HG02943 (cell line): ENCODE results near the gene ZNF692.
"Not testable (repeated sequence)": the region's sequence is repeated elsewhere in the genome, so short reads cannot be mapped to it uniquely, and the experiment has no call there.

Experiments
- ATAC-seq: cut with Tn5 transposase; IDR thresholded peaks from one replicate; pipeline ENCODE4 v1.9.1; 2021; ENCODE audit warnings: mild to moderate bottlenecking, low read depth, moderate library complexity; ENCODE audit not compliant: unreplicated experiment

The ZNF692 gene

DNA sequence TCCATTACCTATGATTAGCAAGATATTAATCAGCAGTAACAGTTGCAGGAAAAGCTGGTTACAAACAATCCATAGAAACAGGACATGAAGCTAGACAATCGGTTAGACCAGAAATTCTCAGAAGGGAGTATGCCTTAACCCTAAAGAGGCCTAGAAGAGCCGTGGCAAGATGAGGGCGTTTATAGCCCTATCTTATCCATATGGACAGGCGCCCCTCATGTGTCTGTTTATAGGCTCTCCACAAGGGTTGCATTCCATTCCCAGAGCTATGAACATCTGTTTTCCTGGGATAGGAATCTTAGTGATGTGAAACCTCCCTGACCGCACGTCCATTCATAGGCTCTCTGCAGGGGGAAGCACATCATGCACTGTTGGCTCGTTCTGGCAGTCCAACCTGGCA, 23.5 kb upstream of the ZNF692 start:
- not testable (repeated sequence) for ATAC-seq

DNA sequence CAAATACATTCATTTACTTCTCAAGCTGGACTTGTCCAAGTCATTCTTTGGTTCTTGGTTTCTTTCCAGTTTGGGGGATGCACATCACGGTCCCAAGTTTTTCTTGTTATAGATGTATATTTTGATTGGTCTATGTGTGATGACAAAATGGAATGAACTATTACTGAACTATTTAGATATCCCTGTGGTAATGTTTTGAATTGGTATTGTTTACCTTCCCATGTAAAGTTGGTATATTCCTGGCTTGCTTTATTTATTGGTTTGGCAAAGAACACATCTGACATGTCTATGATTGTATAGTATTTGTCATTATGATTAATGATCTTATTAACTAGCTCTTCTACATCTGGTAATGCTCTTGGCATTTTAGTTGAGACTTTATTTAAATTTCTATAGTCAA, 22.4 kb upstream of the ZNF692 start:
- ATAC-seq = no peak

DNA sequence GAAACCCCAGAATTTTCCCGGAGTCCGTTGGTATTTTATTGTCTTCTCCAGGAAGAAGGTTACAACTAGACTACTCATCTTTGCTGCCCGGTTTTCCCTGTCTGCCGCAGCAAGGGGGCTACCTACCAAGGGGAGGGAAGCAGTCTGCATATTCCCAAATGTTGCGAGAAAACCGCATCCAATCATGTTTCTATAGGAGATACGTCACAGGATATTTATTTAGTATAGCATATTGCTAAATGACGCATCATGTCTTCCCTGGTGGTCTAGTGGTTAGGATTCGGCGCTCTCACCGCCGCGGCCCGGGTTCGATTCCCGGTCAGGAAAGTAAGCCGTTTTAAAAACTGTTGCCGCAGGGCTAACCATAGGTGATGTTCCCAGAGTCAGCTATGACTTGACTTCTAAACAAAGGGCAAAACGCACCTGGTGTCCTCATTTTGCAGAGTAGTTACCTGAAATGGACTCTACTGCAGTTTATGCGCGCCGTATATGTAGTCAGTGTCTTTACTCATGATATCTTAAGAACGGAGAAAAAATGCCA, 15.2 kb upstream of the ZNF692 start:
- peak; percentile 57 for ATAC-seq

DNA sequence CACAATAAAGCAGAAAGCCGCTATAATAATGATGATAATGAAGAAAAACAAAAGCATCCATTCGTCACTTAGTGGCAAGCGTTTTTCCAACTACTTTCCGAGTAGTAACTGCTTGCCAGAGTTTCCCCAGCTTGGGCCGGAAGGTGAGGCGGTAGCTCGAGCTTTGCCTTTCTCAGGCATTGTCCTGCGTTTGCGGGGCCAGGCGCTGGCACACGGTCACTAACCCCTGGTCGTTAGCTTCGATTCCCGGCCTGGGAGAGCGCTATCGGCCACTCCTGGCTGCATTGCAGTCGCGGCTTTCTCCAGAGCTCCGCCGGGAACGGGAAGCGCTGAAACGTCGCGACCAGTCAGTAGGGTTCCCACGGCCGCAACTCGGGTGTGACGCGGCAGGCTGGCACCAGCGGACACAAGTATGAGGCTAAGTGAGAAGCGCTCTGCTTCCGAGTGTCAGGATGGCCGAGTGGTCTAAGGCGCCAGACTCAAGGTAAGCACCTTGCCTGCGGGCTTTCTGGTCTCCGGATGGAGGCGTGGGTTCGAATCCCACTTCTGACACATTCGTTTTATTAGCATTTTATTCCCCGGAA, 14.6 kb upstream of the ZNF692 start:
- ATAC-seq = peak; percentile 83

DNA sequence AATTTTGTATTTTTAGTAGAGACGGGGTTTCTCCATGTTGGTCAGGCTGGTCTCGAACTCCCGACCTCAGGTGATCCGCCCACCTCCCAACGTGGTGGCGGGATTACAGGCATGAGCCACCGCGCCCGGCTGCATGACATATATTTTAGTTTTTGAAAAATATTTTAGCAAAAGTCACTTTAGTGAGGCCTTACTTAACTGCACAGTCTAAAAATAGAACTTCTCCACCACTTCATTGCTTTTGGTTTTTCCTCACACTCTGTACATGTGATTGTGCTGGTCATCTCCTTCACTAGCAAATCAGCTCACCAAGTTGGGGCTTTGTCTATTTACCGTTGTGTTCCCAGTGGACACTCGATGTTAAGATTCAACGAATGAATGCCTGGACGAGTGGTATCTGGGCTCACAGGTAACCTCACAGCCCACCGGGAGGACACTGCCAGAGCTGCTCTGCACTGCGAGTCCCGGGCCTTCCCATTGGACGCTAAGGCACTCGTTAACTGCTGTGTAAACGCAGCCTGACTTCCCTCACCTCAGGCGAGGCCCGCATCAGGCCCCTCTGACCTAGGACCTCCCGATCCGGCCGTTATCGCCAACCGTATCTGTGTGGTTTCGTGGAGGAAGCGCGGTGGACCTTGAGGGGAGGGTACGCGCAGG, 14.0 kb upstream of the ZNF692 start:
- peak; percentile 47 for ATAC-seq

DNA sequence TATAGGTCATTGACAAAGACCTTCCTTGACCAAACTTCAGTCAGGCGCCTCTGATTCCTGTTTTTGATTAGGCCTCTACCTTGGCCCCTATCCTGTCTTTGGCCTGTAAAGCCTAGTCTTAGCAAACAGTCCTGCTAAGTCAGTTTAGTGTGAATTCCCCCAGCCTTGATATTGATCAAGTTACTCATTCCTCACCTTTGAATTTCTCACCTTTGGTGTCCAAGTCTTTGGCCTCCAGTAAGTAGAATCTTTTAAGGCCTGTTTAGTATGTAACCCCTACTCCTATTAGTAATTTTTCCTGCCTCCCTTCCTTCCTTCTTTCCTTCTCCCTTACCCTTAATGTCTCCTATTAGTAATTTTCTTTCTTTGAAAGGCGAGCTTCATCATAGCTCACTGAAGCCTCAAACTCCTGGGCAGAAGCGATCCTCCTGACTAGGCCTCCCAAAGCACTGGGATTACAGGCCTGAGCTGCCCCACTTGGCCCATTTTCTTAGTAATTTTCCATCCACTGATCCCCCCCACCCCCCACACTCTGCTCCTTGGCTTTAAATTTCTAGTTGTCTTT, 13.0 kb upstream of the ZNF692 start:
- ATAC-seq = no peak

DNA sequence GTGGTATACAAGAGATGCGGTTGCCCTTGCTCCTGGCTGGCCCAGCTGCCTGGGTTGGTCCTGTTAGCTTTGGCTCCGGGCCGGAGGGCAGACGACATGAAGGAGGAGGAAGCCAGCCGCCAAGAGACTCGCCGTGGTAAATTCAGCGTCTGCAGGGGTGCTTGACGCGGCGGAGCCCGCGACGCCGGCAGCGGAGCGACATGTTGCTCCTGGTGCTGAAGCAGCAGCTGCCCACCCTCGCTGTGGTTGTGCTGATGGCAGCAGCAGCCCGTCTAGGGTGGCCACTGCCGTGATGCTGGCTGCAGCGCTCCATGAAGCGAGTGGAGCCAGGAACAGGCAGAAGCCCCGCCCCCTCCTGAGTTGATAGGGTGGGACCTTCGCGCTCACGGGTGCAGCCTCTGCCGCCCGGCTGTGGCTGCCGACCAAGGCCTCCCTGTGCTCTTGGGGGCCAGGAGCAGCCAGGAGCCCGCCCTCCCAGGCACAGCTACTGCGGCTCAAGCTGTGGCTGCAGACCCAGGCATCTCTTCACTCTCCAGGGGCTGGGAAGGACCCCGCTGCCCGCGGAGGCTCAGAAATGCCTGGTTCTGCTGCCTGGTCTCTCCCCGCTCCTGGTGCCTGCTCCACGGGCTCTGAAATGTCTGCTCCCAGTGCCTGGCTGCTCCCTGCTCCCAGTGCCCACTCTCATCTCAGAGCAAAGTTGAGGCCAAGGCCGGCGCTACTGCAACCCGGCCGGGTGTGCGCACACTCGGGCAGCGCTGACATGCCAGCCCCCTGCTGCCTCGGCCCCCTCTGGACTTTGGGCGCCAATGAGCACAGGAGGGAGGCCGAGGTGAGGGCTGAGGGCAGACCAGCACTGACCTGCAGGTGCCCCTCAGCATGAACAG, 4.4 kb upstream of the ZNF692 start:
- peak; percentile 58 for ATAC-seq

DNA sequence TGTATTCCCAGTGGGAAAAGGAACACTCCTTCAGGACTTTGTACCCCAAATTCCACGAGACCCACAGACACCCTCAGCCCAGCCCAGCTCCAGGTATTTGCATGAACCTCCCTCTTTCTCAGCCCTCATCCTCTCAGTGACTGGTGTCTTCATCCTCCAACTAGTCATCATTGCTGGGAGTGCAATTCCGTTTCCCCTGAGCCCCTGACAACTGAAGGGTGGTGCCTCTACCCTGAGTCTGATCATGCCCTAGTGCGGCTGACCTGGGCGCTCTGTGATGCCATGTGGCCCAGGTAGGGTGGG, 3.8 kb upstream of the ZNF692 start:
- peak; percentile 11 for ATAC-seq

DNA sequence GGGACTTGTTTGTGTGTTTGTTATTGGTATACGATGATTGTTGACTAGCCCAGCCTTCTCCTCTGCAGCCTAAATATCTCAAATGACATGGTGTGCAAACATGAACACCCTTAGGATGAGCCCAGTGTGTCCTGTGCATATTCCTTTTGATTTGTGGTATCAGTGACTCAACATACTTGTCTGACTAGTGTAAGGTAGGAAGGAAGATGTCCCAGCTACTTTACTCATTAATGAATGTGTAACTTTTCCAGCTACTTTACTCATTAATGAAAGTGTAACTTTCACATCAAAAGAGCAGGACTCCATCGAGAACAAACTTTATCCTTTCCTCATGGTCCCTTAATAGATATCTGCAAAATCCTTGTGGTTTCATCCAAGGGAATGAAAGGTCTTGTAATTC, 2.7 kb upstream of the ZNF692 start:
- no peak for ATAC-seq

DNA sequence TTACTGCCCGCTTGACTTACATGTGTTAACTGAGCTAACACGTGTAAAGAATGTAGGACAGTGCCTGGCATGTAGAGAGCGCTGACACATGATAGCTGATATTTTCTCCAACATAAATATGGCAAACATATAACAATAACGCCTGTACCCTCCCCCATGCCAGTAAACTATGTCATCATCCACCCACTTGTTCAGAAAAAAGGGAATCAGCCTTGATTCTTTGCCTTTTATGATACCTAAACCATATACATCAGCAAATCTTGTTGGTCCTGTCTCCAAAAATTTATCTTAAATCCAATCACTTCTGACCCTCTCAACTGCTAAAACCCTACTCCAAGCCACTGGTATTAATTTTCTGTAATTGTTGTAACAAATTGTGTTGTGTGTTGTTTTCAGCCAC, 1.1 kb upstream of the ZNF692 start:
- no peak for ATAC-seq

DNA sequence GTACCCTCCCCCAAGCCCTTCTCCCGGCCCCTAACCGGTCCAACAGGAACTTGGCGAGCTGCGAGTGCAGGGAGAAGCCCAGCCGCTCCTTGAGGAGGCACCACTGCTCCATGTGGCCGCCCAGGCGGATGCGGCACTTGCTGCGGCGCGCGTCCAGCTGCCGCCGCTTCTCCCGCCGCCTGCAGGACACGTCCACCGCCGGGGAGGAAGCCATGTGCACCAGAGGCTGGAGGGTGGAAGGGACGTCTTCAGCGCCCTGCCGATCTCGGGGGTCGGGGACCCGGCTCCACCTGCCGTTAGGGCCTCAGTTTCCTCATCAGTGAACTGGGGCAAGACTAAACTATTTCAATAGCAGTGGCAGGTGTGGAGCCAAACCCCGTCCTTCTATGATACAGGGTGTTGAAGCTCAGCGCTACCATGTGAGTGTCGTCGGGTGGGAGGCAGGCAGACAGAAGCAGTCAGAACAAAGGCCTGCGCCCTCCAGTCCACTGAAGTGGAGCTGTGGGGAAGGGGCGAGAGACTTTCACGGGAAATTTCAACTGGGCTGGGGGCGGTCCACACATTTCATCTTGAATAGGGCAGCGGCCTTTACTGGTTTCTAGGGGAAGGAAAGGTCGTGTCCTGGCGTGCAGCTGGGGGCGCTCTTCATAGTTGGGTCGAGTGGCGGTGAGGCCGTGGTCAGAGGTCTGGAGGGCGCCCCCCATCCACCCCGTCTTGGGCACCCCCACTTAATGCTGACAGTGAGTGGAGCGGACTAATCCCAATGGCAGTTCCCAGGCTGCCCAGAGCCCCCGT, 592 bp downstream of the ZNF692 start:
- ATAC-seq = peak; percentile 37

DNA sequence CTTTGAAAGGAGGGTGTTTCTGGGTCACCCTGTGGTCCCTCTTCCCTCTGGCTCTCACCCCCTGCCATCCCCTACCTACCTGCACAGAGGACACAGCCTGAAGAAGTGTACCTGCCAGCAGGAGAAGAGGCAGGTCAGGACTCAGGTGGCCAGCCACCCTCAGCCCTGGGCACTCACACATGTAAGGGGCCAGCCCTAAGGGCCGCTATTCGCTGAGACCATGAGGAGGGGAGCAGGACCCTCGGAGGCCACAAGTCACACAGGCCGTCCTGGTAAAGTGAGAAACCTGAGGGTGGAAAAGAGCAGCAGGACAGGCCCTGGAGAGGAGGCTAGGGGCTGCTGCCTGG, 1.2 kb downstream of the ZNF692 start:
- ATAC-seq = no peak

DNA sequence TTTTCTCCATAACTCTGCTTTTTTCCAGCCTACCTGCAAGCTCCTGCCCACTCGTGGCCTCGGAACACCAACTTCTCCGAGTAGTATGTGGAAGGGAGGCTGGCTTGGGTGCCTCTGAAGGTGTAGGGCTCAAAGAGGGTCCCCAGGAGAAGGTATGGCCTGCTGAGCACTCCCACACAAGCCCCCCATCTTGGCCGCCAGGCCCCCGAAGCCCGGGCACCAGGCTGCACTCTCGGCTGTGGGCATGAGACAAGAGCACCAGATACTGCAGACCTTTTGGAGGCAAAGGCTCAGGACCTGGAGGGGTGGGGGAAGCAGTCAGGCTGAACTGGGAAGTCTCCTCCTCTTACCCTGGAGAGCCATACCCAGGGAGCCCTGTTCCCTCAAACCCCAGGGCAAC, 1.7 kb downstream of the ZNF692 start:
- no peak for ATAC-seq

DNA sequence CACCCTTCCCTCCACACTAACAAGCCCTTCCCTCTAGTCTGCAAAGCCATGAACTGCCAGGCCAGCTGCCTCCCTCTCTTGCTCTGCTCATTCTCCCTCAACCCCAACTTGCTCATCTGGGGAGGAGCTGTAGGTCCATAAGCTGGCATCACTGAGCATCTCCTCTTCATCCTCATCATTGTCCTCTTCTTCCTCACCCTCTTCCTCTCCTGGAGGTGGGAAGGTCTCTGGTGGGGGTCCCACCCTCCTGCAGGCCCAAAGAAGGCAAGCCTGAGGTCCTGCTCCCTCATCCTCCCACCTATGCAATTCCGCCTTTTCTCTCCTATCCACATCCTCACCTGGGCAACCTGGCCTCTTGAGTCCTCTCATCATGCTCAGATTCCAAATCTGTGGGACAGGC, 2.7 kb downstream of the ZNF692 start:
- ATAC-seq = no peak

DNA sequence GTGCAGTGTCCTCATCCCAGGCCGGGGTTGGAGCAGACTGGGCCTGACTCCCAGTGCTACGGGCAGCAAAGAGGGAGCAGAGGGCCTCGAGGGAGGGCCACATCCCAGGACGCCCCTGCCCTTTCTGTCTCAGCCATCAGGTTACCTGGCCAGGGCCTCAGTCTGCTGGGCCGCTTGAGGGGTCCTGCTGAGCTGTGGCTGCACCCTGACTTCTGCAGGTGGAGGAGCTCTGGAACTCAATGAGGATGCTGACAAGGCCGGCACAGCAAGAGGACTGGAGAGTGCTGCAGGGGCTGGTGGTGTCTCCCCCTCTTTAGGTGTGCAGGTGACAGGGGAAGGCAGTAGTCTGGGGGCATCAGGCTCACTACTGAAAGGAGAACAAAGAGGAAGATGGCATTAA, 3.3 kb downstream of the ZNF692 start:
- ATAC-seq = no peak

DNA sequence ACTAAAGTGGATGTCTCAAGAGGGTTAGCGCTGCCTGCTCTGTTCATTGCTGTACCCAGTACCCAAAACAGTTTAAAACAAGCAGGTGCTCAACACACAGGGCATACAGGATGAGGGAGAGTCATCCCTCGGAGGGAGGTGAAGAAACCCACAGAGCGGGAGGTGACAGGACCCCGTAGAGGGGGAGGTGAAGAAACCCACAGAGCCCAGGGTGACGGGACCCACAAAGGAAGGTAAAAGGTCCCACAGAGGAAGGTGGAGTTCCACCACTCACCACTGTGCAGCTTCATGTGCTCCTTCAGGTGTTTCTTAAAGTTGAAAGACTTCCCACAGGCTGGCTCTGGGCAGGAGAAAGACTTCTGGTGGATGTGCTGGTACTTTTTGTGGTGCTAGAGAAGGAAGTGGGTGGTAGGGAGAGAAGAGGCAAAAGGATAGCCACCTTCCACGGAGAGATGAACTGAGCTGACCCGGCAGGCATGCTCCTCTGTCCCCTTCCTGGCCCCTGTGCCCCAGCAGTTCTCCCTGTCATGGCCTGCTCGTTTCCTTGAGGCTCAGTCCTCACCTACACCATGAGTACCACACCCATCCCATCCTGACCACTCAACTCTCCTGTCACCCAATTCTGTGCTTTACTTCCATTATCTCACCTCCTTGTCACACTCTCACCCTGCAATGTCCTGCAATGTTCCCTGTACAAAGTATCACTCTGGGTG, 5.1 kb downstream of the ZNF692 start:
- no peak for ATAC-seq

DNA sequence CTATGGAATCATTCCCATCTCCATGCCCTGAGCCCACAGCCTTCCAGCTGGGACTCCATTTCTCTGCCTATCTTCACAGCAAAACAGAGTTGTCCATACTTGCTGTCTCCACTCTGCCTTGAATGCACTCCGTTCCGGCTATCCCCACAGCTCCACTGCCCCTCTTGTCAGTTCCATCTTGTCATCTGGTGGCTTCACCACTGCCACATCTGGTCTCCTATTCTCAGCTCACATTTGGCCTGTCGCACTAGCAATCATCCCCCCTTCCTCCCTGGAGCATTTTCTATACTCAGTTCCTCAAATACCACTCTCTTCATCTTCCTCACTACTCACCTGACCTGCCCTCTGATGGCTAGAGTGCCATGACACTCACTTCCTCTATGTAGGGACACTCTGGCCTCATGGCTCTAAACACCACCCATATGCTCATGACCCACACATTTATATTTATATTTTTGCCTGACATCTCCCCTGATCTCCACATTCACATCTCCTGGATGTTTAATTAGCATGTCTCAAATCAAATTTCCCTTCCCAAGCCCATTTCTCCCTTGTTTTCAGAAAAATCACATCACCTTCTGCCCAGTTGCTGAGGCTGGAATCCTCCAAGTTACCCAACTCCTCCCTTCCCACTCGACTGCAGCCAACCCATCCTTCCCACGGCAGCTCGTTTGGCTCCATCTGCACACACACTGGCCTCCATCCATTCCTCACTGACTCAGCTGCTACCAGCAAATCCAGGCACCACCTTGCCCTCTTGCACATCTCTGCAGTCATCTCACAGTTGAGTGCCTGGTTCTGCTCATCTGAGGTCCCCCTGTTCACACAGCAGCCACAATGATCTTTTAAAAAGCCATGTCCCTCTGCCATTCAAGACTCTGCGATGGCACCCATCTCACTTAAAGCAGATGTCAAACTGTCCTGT, 6.1 kb downstream of the ZNF692 start:
- ATAC-seq = no peak

DNA sequence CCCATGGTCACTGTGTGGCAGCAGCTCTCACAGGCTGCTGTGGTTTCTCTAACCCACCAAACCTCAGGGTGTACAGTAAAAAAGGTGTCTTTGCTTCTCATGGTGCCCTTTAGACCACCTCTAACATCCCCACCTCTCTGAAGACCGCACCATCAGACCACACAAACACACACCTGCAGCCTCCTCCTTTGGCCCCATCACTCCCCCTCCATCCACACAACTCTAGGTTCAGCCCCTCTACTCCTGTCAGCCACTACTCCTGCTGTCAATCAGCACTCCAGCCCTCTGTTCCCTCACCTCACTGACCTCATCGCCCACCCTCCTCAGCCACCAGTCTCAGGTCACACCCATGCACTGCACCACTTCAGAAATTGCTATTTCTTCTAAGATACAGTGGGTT, 7.5 kb downstream of the ZNF692 start:
- no peak for ATAC-seq
